ENCODE results near the gene RGS7.
"Not testable (repeated sequence)": the region's sequence is repeated elsewhere in the genome, so short reads cannot be mapped to it uniquely, and the experiment has no call there.

The RGS7 gene

DNA sequence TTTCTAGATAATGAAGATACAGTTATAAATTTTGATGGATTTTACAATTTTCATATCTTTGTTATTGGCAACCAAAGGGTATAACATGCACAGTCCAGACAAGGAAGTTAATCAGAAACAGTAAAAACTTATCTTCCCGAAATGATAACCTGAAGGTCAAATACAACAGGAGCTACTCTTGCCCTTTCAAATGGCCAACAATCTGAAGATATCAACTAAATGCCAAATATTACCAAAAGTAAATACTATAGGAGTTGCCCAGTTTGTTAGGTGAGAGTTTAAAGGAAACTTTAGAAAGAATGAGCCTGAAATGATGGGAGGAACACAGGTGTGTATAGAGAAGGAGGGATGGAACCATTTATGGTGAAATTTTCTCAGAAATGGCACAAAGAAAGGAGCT, 153.2 kb downstream of the RGS7 start:
- DNase-seq = no peak

DNA sequence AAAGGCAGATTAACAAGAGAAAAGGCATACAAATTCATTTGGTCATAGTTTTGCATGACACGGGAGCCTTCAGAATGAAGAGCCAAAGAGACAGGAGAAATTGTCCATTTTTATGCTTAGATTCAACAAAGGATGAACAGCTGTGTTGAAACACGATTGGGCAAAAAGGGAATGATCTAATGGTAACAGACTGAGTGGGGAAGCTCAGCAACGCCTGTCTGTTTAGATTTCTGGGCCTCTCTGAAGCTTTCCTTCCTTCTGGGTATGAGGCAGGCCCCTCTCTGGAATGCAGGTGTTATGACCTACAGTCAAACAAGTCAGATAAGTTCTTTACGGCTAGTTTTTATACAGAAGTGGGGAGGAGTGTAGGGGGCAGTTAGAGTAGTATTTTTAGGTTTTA, 154.6 kb downstream of the RGS7 start:
- DNase-seq = no peak

DNA sequence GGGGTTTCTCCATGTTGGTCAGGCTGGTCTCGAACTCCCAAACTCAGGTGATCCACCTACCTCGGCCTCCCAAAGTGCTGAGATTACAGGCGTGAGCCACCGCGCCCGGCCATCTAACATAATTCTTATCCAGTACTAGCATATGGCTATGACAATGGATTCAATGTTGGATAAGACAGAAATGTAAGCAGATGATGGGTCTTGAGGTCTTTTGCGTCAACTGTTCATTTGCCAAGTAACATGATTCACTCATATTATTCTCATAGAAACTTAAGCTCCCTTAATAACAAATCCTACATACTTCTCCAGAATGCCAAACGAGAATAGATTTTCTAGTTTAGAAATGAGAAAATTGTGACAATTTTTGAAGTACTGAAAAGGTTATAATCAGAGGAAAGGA, 170.3 kb downstream of the RGS7 start:
- peak; percentile 47 for DNase-seq

DNA sequence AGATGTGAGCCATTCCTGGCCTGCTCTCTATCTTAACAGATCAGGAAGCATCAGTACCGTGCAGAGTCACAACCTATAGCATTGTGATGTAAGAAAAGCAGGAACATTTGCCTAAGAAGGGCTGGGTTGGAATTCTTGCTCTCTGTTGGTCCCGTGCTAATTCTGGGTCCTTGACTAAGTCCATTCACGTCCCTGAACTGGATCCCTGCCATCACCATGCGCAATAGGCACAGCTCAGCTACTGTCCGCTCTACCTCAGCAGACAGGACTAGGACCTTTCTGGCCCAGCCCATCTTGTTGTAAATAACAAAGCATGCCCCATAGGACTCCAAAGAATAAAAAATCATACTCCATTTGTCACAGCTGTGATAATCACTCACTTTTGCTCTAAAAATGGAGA, 175.0 kb downstream of the RGS7 start:
- DNase-seq = no peak

DNA sequence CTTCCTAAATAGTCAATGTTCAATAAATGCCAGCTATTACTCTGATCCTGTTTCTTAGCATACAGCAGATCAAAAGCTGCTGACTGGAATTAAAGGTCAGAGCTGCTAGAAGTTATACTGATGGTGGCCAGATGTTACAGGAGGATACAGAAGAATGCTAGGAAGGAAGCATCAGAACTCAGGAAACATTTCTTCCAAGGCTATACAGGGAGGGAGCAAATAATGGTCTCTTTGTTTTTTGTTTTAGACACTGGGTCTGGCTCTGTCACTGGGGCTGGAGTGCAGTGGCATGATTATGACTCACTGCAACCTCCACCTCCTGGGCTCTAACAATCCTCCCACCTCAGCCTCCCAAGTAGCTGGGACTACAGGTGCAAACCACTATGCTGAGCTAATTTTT, 175.5 kb downstream of the RGS7 start:
- no peak for DNase-seq

DNA sequence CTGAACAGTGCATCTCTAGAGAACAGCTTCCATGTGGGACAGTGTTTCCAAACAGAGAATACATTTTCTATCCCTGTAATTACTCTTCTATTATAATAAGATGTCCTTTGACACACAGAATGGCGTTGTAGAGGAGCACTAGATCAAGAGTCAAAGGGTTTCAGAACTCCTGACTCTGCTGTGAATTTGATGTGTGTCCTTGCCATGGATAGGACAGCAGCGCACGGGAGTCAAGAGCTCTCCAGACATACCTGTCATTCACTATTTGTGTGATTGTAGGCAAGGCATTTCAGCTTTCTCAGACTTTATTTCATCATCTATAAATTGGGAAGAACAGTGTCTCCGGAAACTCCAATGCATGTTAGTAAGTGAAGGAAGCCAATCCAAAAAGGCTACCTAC, 176.4 kb downstream of the RGS7 start:
- no peak for DNase-seq

DNA sequence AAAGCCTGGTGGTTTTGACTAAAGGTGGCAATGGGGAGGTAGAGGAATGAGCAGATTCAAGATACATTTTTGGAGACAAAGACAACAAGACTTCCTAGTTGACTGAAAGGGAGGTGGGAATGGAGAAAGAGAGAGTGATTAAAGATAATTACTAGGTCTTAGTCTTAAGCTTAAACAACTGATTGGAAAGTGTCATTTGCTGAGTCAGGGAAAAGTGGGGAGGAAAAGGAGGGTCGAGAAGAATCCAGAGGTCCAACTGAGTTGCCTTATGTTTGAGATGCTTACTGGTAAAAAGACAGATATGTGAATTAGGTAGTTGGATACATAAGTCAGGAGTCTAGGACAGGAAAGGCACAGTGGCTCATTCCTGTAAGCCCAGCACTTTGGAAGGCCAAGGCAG, 179.3 kb downstream of the RGS7 start:
- no peak for DNase-seq

DNA sequence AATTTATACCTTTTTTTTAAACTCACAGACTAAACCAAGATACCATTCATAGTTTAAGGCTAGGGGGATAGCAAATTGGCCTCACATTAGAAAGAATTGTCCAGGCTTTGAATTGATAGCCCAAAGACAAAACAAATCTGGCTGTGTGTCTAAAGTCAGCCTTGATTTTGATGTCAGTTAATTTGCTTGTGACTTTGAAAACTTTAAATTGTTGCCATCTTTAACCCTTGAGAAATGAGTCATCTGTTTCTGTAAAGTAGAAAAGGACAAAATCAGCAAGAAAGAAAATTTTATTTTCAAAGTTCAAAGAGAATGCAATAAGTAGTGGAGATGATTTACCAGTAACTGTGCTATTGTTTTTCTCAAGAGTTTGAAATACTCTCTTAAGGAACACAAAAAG, 184.5 kb downstream of the RGS7 start:
- DNase-seq = no peak

DNA sequence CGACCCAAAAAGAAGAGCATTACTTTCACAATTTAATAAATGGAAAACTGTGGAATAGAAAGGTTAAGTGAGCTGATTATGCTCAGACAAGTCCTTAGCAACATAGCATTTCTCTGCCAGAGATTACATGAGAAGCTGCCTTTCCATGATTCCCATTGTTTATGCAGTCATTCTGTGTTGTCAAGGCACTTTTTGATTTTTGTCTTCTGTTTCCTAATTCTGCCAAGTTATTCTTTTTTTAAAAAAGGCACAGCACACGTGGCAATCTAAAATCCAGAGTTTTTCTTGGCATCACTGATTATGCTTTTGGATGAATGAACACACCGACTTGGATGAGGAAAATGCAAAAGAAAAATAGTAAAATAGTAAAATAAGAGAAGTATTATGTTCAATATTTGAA, 185.0 kb downstream of the RGS7 start:
- no peak for DNase-seq

DNA sequence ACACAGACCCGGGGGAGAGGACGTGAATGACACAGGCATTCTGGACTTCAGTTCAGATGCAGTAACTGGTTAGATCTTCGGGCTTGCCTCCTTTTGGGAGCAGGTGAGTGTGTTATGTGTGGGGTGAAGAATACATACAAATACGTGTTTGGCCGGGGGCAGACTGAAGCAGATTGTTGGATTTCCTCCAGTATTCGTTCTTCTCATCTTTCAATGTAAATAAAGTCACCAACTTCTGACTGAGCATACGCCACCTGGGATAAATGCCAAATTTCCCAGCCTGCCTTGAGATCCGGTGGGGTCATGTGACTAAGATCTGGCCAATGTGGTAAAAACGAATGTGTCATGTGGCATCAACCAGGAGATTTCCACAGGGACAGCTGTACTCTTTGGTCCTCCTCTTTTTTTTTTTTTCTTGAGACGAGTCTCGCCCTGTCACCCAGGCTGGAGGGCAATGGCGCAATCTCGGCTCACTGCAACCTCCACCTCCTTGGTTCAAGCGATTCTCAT, 189.8 kb downstream of the RGS7 start:
- no peak for DNase-seq

DNA sequence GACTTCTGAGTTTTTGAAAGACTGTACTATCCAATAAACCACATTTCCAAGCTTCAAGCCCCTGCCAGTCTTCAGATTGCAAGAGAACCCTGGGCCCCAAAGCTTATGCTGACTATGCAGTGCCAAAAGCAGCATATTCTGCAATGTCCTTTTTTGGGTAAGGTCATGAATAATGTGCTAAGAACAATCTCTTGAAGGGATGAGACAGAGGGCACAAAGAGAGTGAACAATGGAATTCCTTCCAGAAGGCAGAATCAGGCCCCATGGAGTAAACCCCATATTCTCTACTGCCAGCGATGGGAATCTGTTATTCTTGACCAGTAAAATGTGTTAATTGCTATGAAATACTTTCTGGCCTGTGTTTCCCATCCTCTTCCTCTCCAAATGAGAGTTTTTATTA, 190.4 kb downstream of the RGS7 start:
- DNase-seq = no peak

DNA sequence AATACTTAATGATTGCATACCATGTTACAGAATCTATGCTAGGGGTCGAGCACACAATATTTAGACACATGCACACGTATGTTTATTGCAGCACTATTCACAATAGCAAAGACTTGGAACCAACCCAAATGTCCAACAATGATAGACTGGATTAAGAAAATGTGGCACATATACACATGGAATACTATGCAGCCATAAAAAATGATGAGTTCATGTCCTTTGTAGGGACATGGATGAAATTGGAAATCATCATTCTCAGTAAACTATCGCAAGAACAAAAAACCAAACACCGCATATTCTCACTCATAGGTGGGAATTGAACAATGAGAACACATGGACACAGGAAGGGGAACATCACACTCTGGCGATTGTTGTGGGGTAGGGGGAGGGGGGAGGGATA, 191.7 kb downstream of the RGS7 start:
- not testable (repeated sequence) for DNase-seq

DNA sequence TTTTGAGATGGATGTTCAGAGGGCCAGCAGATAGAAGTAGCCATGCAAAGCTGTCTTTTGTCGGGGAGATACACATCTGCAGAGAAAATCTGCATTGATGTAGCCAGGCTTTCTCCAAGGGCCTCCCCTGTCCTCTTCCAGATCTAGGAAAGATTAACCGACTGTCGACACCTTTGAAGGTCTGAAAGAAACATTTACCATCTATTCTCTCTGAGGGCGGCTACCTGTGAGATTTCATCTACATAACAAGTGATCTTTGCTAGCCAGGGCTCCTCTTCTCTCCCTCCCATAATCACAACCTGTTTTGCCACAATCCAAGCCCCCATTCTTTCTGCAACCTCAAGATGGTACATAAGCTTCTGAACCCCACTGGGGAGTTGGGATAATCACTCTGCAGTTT, 193.6 kb downstream of the RGS7 start:
- DNase-seq = no peak

DNA sequence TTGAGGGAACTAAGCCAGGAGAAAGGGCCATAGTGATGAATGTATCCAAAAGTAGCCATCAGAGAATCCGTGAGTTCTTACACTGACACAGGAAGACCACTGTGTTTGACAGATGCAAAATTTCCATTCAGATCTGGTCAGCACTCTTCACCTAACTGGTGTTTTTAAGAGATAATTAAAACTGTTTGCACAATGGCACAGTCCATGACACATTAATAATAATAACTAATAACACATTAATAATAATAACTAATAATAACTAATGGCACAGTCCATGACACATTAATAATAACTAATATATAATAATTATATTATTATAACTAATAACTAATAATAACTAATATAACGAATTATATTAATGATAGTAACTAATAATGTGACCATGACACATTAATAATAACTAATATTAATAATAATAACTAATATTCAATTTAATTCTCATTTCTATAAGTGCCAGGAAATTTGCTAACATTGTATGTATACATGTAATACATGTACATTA, 195.8 kb downstream of the RGS7 start:
- no peak for DNase-seq

DNA sequence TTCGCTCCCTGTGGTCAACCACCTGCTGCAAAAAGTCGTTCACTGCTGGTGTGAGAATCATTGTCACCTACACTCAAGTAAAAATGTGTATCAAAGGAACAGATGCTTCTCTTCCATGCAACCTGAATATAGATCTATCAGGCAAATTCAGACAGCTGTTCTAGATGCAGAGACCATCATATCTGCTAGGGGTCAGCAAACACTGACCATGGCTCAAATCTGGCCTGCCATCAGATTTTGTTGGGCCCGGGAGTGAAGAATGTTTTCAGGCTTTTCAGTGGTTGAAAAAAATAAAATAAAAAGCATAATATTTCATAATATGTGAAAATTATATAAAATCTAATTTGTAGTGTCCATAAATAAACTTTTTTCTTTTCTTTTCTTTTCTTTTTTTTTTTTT, 199.6 kb downstream of the RGS7 start:
- DNase-seq = no peak

DNA sequence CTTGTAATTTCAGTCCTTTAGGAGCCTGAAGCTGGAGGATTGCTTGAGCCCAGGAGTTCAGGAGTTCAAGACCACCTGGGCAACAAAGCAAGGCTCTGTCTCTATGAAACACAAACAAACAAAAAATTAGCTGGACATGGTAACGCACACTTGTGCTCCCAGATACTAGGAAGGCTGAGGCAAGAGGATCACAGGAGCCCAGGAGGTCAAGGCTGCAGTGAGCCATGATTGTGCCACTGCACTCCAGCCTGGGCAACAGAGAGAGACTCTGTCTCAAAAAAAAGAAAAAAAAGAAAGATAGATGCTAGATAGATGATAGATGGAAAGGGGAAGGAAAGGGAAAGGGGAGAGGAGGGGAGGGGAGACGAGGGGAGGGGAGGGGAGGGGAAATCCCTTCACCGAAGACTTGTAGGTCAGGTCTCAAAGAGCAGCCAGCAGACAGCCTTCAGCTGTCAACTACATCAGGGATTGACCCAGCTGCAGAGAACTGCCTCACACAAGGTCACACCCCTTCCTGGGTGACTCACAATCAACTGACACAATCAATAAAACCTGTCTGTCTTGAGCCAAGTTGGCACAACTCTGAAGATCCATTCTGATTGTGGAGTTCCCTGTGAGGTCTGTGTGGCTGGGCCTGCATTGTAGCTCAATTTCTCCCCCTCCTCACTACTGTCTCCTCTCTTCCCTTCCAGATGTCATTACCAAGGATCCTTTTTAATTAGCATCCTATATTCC, 200.6 kb downstream of the RGS7 start:
- peak; percentile 79 for DNase-seq

DNA sequence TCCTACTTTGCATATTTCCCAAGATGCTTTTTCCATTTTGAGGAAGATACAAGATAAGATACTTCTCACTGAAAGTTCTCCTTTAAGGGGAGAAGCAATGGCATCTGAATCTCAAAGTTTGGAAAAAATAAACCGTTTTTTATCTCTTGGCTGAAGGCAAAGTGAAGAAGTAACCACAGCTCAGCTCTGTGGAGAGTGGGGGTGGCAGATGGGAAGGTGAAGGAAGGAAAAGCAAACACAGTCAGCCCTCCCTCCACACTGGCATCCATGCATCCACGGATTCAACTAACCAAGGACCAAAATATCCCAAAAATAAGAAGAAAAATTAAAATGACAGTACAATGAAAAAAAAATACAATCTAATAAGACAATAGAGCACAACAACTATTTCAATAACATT, 211.1 kb downstream of the RGS7 start:
- DNase-seq = no peak

DNA sequence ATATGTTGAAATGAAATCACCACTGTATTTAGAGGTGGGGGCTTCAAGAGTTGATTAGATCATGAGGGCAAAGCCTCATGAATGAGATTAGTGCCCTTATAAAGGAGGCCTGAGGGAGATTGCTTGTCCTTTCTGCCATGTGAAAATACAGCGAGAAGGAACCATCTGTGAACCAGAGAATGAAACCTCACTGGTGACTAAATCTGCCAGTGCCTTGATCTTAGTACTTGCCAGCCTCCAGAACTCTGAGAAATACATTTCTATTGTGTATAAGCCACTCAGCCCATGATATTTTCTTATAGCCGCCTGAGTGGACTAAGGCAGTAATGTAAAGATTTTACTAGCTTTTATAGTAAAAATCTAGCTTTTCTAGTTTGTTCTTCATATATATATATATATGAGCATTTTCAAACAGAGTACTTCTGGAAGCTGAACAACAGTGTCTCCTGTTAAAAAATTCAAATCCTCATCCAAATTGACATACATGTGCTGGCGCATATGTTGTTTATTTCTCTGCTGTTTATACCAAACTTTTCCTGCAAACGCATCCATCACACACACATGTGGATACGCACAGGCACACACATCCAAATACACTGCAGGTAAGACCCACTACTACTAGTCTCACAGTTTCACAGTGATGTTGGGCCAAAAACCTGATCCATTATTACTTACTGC, 213.1 kb downstream of the RGS7 start:
- DNase-seq = no peak

DNA sequence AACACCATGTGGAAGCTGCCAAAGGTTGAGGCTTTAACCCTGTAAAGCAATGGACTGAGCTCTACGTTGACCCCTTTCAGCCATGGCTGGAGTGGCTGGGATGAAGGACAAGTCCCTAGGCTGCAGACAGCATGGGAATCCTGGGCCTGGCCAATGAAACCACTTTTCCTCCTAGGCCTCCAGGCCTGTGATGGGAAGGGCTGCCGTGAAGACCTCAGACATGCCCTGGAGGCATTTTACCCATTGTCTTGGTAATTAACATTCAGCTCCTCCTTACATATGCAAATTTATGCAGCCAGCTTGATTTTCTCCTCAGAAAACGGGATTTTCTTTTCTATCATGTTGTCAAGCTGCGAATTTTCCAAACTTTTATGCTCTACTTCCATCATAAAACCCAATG, 214.5 kb downstream of the RGS7 start:
- DNase-seq = no peak

DNA sequence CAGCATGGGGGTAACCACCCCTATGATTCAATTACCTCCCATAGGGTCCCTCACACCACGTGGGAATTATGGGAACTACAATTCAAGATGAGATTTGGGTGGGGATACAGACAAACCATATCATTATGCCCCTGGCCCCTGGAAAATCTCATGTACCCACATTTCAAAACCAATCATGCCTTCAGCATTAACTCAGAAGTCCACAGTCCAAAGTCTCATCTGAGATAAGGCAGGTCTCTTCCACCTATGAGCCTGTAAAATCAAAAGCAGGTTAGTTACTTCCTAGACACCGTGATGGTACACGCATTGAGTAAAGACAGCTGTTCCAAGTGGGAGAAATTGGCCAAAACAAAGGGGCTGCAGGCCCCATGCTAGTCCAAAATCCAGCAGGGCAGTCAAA, 215.4 kb downstream of the RGS7 start:
- DNase-seq = not testable (repeated sequence)

DNA sequence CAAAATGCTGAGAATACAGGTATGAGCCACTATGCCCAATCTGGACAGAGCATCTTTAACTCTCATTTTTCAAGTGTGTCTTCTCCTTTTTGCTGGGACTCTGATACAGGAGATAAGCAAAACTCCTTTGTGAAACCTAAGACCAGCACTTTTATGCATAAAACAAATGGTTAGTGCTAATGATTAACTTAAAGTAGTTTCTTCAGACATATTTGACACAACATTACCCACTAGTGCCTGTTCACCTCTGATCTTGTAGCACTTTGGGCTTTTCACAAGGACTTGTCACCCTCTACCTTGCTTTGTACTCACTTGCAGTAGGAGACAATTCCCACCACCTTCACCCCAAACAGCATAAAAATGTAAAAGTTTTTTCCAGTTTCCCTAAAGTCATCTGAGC, 216.3 kb downstream of the RGS7 start:
- no peak for DNase-seq

DNA sequence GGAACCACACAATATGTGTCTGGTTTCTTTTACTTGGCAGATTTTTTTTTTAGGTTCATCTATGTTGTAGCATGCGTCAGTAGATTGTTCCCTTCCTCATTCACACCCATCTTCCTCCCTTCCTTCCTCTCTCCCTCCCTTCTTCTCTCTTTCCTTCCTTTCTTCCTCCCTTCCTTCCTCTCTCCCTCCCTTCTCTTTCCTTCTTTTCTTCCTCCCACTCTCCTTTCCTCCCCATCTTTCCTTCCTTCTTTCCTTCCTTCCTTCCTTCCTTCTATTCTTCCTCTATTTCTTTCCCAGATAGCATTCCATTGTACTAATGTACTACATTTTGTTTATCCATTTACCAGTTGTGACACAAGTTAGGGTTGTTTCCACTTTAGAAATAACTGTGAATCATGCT, 218.0 kb downstream of the RGS7 start:
- no peak for DNase-seq

DNA sequence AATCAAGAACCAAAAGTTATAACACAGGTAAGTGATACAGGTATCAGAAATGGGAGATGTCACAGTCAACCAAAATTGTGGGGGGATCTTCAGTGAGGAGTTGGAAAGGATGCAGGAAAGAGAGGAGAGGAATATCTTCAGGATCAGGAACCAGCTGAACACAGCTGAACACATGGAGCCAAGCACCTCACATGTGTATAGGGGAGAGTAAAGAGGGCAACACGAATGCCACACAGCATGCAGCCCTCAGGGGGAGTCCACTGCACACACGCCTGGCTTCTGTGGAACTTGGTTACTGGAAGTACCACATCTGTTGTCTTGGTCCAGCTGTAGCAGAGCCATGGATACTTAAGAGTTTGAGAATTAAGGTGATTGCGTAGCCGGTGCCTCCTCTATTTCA, 218.8 kb downstream of the RGS7 start:
- no peak for DNase-seq

DNA sequence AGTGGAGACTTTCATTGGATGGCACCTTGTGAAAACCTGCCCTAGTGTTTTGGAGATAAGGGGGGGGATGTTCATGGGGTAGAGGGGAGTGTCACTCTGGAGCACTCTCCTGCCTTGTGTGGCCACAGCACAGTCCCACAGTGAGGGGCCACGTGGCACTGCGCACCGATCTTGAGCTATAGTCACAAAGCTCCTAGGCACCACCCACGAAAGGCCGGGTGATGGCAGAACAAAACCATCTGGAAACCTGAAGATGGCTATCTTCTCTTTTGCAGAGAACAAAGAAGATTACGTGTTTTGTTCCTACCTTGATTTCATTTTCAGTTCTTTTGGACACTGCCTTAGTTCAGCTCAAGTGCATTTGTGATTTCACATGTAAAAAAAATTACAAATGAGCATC, 220.6 kb downstream of the RGS7 start:
- no peak for DNase-seq

Measured in HCEC 1CT (cell line).